Colonic mucosa (tissue), 4 donors: ENCODE measurements around the gene OPCML. TPM values are rescaled to one million over a fixed set of nuclear protein-coding genes. Genes with fewer than 3 reads are reported as not detected.

Experiments used
- DNase-seq: peaks from one replicate; pipeline ENCODE4 v3.0.0-alpha.2; 2020
- H3K27ac ChIP-seq: fragments of 200-600 bp; one replicate; pipeline ENCODE4 v1.8.0; 2021
- H3K27me3 ChIP-seq: fragments of 200-600 bp; one replicate; pipeline ENCODE4 v1.8.0; 2021
- H3K36me3 ChIP-seq: fragments of 200-600 bp; one replicate; pipeline ENCODE4 v1.8.0; 2021
- H3K4me1 ChIP-seq: fragments of 200-600 bp; one replicate; pipeline ENCODE4 v1.8.0; 2021; ENCODE audit warnings: mild to moderate bottlenecking
- H3K4me3 ChIP-seq: fragments of 200-600 bp; one replicate; pipeline ENCODE4 v1.8.0; 2021
- H3K9ac ChIP-seq, 2 donors: one replicate each; pipeline ENCODE4 v1.7.0; 2013; ENCODE audit warnings: control low read depth in 2 of 2, low read depth in 2 of 2, low read length in 2 of 2
- H3K9me3 ChIP-seq: fragments of 200-600 bp; one replicate; pipeline ENCODE4 v1.8.0; 2021
- CTCF ChIP-seq: fragments of 200-600 bp; IDR thresholded peaks from one replicate; pipeline ENCODE4 v1.8.0; 2022; ENCODE audit warnings: antibody characterized with exemption, mild to moderate bottlenecking
- intact Hi-C: fragments of 100-400 bp; cut with DNase I; formaldehyde crosslinking; loops from one replicate; pipeline ENCODE4 v1.14.1; 2022
- total RNA-seq, 2 donors: library from RNA; stranded (reverse); fragmentation: NEBNext Ultra II Directional in 1 of 2; extraction: Animal tissue kit (Norgen Biotek cat#: 25700) in 1 of 2; gene quantifications; one replicate each; pipeline ENCODE4 v1.2.1, GENCODE V29; 2021
- donor health status: healthy.
- donor health status: DM: no; HTN: no; CAD: no.
- donor health status: DM: no; HTN: no; CAD: no.

The OPCML gene
- total RNA-seq, 2 donors from 2014 or later, result 0.08 TPM; not detected in 1

DNA sequence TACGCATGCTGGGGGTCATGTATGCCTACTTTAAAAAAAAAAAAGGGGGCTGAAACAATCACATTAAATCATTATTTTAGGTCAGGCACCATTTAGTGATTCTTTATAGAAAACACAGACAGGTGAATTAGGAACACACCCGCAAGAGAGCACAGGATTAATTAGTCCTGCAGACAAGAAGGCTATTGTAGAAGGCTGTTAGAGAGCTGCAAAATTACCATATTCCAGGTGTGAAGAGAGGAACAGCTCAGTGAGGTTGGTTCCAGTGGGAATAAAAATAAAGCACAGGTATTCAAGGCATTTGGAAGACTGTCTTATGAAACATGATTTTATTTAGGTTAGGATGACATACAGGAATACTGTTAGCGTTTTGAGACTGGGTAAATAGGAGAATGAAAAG is 649.1 kb downstream of the OPCML start:
- Histone ChIP-seq H3K4me1 (no peaks in the 10 kb centered on the region), H3K9me3 (no peaks in the 10 kb centered on the region), H3K27ac (no peak overlapping the region), H3K4me3 (no peak overlapping the region), H3K36me3 (no peaks in the 10 kb centered on the region), H3K9ac (no peak overlapping the region), H3K27me3 (no peaks in the 10 kb centered on the region)
- TF ChIP-seq CTCF, result no peak
- DNase-seq, result no peak
- intact Hi-C loops, result no loop called here

GRCh38 chr11:132881622-132882021 is 650.7 kb downstream of the OPCML start:
- DNase-seq, result no peak
- no peak overlapping the region for H3K4me3 ChIP-seq
- intact Hi-C loops, result no loop called here
- no peaks in the 10 kb centered on the region for H3K4me1 ChIP-seq
- no peaks in the 10 kb centered on the region for H3K27me3 ChIP-seq
- H3K27ac ChIP-seq, result no peak overlapping the region
- no peaks in the 10 kb centered on the region for H3K36me3 ChIP-seq
- no peaks in the 10 kb centered on the region for H3K9me3 ChIP-seq
- no peak overlapping the region for H3K9ac ChIP-seq
- TF ChIP-seq CTCF, result no peak

GRCh38 chr11:132878111-132878510 is 654.2 kb downstream of the OPCML start:
- intact Hi-C loops, result no loop called here

GRCh38 chr11:132876705-132877104 is 655.6 kb downstream of the OPCML start:
- no peak overlapping the region for H3K9ac ChIP-seq
- H3K27me3 ChIP-seq, result no peaks in the 10 kb centered on the region
- no peak for TF ChIP-seq CTCF
- H3K4me1 ChIP-seq, result no peaks in the 10 kb centered on the region
- no peak for DNase-seq
- intact Hi-C loops, result no loop called here
- H3K9me3 ChIP-seq, result no peaks in the 10 kb centered on the region
- no peak overlapping the region for H3K27ac ChIP-seq
- no peaks in the 10 kb centered on the region for H3K36me3 ChIP-seq
- no peak overlapping the region for H3K4me3 ChIP-seq

More at GRCh38 chr11:132878111-132878510, 654.2 kb downstream of the OPCML start:
- DNase-seq, result no peak
- H3K4me1 ChIP-seq, result no peaks in the 10 kb centered on the region
- no peaks in the 10 kb centered on the region for H3K9me3 ChIP-seq
- TF ChIP-seq CTCF, result no peak
- H3K36me3 ChIP-seq, result no peaks in the 10 kb centered on the region
- no peak overlapping the region for H3K9ac ChIP-seq
- no peak overlapping the region for H3K27ac ChIP-seq
- H3K27me3 ChIP-seq, result no peaks in the 10 kb centered on the region
- no peak overlapping the region for H3K4me3 ChIP-seq

GRCh38 chr11:132876239-132876638 is 656.1 kb downstream of the OPCML start:
- Histone ChIP-seq H3K27ac (no peak overlapping the region), H3K9ac (no peak overlapping the region), H3K27me3 (no peaks in the 10 kb centered on the region), H3K9me3 (no peaks in the 10 kb centered on the region), H3K36me3 (no peaks in the 10 kb centered on the region), H3K4me1 (no peaks in the 10 kb centered on the region), H3K4me3 (no peak overlapping the region)
- no peak for DNase-seq
- TF ChIP-seq CTCF, result no peak
- intact Hi-C loops, result no loop called here

- no peak overlapping the region for H3K9ac ChIP-seq
- TF ChIP-seq CTCF, result no peak
- no peaks in the 10 kb centered on the region for H3K4me1 ChIP-seq
- H3K36me3 ChIP-seq, result no peaks in the 10 kb centered on the region
- intact Hi-C loops, result no loop called here
- no peaks in the 10 kb centered on the region for H3K9me3 ChIP-seq
- H3K27me3 ChIP-seq, result no peaks in the 10 kb centered on the region
- H3K4me3 ChIP-seq, result no peak overlapping the region
- DNase-seq, result no peak
- no peak overlapping the region for H3K27ac ChIP-seq
Measured at GRCh38 chr11:132874638-132875037, 657.7 kb downstream of the OPCML start.
